ENCODE measurements around the gene MAPK6. TPM values are rescaled to one million over a fixed set of nuclear protein-coding genes. Genes with fewer than 3 reads are reported as not detected.

MAPK6 gene
- total and polyA plus RNA-seq, 2 of the 4 experiments (the other 2 are of a cell fraction): 22.6 to 60.6 TPM

GRCh38 chr15:52086011-52086786 is 67.2 kb downstream of the MAPK6 start:
- no peak overlapping the region for H3K9ac ChIP-seq (ENCODE audit: low read depth, low read length)
- H3K27ac ChIP-seq (ENCODE audit: insufficient read depth, low read length): no peak overlapping the region
- H2AFZ ChIP-seq (replicated peaks; ENCODE audit: low read length, poor library complexity): no peak overlapping the region
- no peak overlapping the region for H3K4ac ChIP-seq (ENCODE audit: low read depth, low read length)
- intact Hi-C loops (cut with micrococcal nuclease): no loop called here
- no peak overlapping the region for H2BK20ac ChIP-seq (ENCODE audit: low read depth, low read length)
- no peak overlapping the region for H4K8ac ChIP-seq (ENCODE audit: low read depth in 2 of 2, low read length in 2 of 2)
- 100% methylated on average over 1 of the region's 5 CpGs; no CpG with 5 or more reads in 1 of the 2 experiments for WGBS, 2 experiments (ENCODE audit: extremely low coverage in 2 of 2, insufficient read length in 1 of 2)
- no TSS peak for BruUV-seq (replicated peaks)
- ATAC-seq (ENCODE audit: low read depth) (no peak), DNase-seq (no peak)
- no peak overlapping the region for H2BK15ac ChIP-seq (ENCODE audit: low read depth, low read length)
- dilution Hi-C loops (cut with HindIII; ENCODE audit: low sequenced_read_pairs, unreplicated experiment): no loop called here
- H3K9me3 ChIP-seq (ENCODE audit: control insufficient read depth, insufficient read depth, low read length): peaks cover 6% of the 10 kb centered on the region
- H3K18ac ChIP-seq (ENCODE audit: low read depth, low read length): no peak overlapping the region
- H3K23ac ChIP-seq (ENCODE audit: low read depth, low read length): no peak overlapping the region
- in situ Hi-C loops (cut with MboI; ENCODE audit: low sequenced_read_pairs): no loop called here
- H3K9me1 ChIP-seq (ENCODE audit: insufficient read depth, low read length): no peaks in the 10 kb centered on the region
- H2AK5ac ChIP-seq (ENCODE audit: low read depth, low read length): no peak overlapping the region
- no peak overlapping the region for H3K14ac ChIP-seq (replicated peaks; ENCODE audit: low read depth, low read length)
- H3K4me3 ChIP-seq (ENCODE audit: insufficient read depth, low read depth, low read length): no peak overlapping the region
- peaks cover 2% of the 10 kb centered on the region; the same call in 1 of the 2 replicates for H3K4me1 ChIP-seq (ENCODE audit: control insufficient read depth, insufficient read depth, low read length)
- H3K4me2 ChIP-seq (ENCODE audit: low read depth, low read length): no peak overlapping the region
- no peaks in the 10 kb centered on the region for H4K20me1 ChIP-seq (ENCODE audit: insufficient read depth, low read length)
- H4K5ac ChIP-seq (ENCODE audit: low read depth, low read length): no peak overlapping the region
- H3K56ac ChIP-seq (ENCODE audit: extremely low read depth, insufficient read depth, low read length): no peak overlapping the region
- H3K79me1 ChIP-seq (ENCODE audit: low read depth in 1 of 2, low read length in 2 of 2): no peaks in the 10 kb centered on the region
- no peak overlapping the region for H2BK120ac ChIP-seq (ENCODE audit: low read depth, low read length)
- H3K27me3 ChIP-seq (ENCODE audit: control insufficient read depth, insufficient read depth, low read length): no peaks in the 10 kb centered on the region
- CTCF ChIA-PET: no interaction called here
- no peak overlapping the region for H4K91ac ChIP-seq (ENCODE audit: insufficient read depth, low read depth, low read length)
- POLR2A ChIA-PET (ENCODE audit: unreplicated experiment): no interaction called here
- no peak overlapping the region for H2AK9ac ChIP-seq (replicated peaks; ENCODE audit: low read depth, low read length, poor library complexity)
- H3K36me3 ChIP-seq (ENCODE audit: control insufficient read depth, insufficient read depth, low read length): no peaks in the 10 kb centered on the region
- TF ChIP-seq CEBPB (IDR thresholded peaks at IDR 0.05; ENCODE audit: low read depth, low read length) (no peak), FOS (IDR thresholded peaks at IDR 0.05; ENCODE audit: low read depth, low read length) (no peak), CTCF (conservative IDR thresholded peaks at IDR 0.05; ENCODE audit: low read depth, low read length) (no peak), BHLHE40 (IDR thresholded peaks at IDR 0.05; ENCODE audit: low read depth, low read length) (no peak), MAFK (IDR thresholded peaks at IDR 0.05; ENCODE audit: low read depth, low read length) (no peak), MXI1 (IDR thresholded peaks at IDR 0.05; ENCODE audit: borderline replicate concordance, low read depth, low read length) (no peak), POLR2A (IDR thresholded peaks at IDR 0.05; ENCODE audit: low read depth, low read length) (no peak), RFX5 (IDR thresholded peaks at IDR 0.05; ENCODE audit: low read depth, low read length) (no peak), CHD1 (IDR thresholded peaks at IDR 0.05; ENCODE audit: low read depth, low read length) (no peak), MAZ (IDR thresholded peaks at IDR 0.05; ENCODE audit: borderline replicate concordance, low read depth, low read length) (no peak), RAD21 (IDR thresholded peaks at IDR 0.05; ENCODE audit: low read length) (no peak), NFE2L2 (IDR thresholded peaks at IDR 0.05; ENCODE audit: low read depth, low read length) (no peak), ELK1 (IDR thresholded peaks at IDR 0.05; ENCODE audit: borderline replicate concordance, low read depth, low read length) (no peak), RCOR1 (IDR thresholded peaks at IDR 0.05; ENCODE audit: insufficient replicate concordance, low read length) (no peak), SMC3 (IDR thresholded peaks at IDR 0.05; ENCODE audit: low read depth, low read length) (no peak)
- TF ChIP-seq, protein P1, sequence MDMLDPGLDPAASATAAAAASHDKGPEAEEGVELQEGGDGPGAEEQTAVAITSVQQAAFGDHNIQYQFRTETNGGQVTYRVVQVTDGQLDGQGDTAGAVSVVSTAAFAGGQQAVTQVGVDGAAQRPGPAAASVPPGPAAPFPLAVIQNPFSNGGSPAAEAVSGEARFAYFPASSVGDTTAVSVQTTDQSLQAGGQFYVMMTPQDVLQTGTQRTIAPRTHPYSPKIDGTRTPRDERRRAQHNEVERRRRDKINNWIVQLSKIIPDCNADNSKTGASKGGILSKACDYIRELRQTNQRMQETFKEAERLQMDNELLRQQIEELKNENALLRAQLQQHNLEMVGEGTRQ (IDR thresholded peaks at IDR 0.05; ENCODE audit: low read depth, low read length): no peak
- H2BK5ac ChIP-seq (ENCODE audit: low read depth, low read length, poor library complexity, severe bottlenecking): no peak overlapping the region

Data from IMR-90 (cell line).